H1 (cell line): ENCODE measurements around the gene PCGF3. TPM values are rescaled to one million over a fixed set of nuclear protein-coding genes. Genes with fewer than 3 reads are reported as not detected.

Source experiments
- CTCF ChIA-PET: fragments of 300-600 bp; sonication (Branson Sonifier 250); formaldehyde crosslinking; loops from one replicate; lab custom pipeline; 2021; ENCODE audit not compliant: partially characterized antibody; lab: Charles Lee
- POLR2A ChIA-PET: fragments of 300-600 bp; sonication (Branson Sonifier 250); formaldehyde crosslinking; loops from one replicate; lab custom pipeline; 2021; ENCODE audit warnings: inconsistent platforms; ENCODE audit not compliant: partially characterized antibody; lab: Charles Lee
- DNase-seq, 2 experiments: peaks; one replicate each; pipeline versions ENCODE4 v3.0.0 to v3.0.0-alpha.2; 2010 to 2022; ENCODE audit warnings: low spot score in 2 of 2, low read depth in 1 of 2, mixed read lengths in 1 of 2
- FAIRE-seq: peaks from 2 replicates; lab custom pipeline; 2011; peaks lifted over from hg19 to GRCh38; lab: Jason Lieb, UNC
- H2AFZ ChIP-seq: 2 replicates; pipeline ENCODE4 v1.8.1; 2012; ENCODE audit warnings: low read length, inconsistent platforms
- H2AK5ac ChIP-seq: 2 replicates; pipeline ENCODE4 v1.6.1; 2013; ENCODE audit warnings: low read depth, low read length
- H2BK120ac ChIP-seq: replicated peaks from 2 replicates; pipeline ENCODE3; 2013; ENCODE audit warnings: low read depth, low read length, inconsistent platforms
- H2BK12ac ChIP-seq: 2 replicates; pipeline ENCODE4 v1.6.1; 2013; ENCODE audit warnings: low read depth, low read length
- H2BK15ac ChIP-seq: 2 replicates; pipeline ENCODE4 v1.6.1; 2013; ENCODE audit warnings: low read length
- H2BK20ac ChIP-seq: 2 replicates; pipeline ENCODE4 v1.6.1; 2013; ENCODE audit warnings: low read length
- H2BK5ac ChIP-seq: 2 replicates; pipeline ENCODE4 v1.6.1; 2013; ENCODE audit warnings: low read depth, low read length
- H3K14ac ChIP-seq: 2 replicates; pipeline ENCODE4 v1.6.1; 2013; ENCODE audit warnings: inconsistent platforms; ENCODE audit not compliant: insufficient read length
- H3K18ac ChIP-seq: 2 replicates; pipeline ENCODE4 v1.6.1; 2013; ENCODE audit warnings: low read length; ENCODE audit errors: extremely low read depth
- H3K23ac ChIP-seq: 2 replicates; pipeline ENCODE4 v1.6.1; 2013; ENCODE audit warnings: inconsistent platforms; ENCODE audit not compliant: insufficient read length
- H3K23me2 ChIP-seq: 2 replicates; pipeline ENCODE4 v1.6.1; 2013; ENCODE audit warnings: low read depth, low read length
- H3K27ac ChIP-seq: 2 replicates; pipeline ENCODE4 v1.6.1; 2011; ENCODE audit warnings: low read depth, low read length, inconsistent platforms
- H3K27me3 ChIP-seq, 4 experiments: replicated peaks in 1 of 4; 1 replicate in 1 of 4; 2 replicates in 3 of 4; pipeline versions ENCODE4 v1.6.1 to v1.8.1; 2011 to 2013; ENCODE audit warnings: low read length in 3 of 4, mild to moderate bottlenecking in 3 of 4, inconsistent platforms in 2 of 4, mixed read lengths in 2 of 4, moderate library complexity in 1 of 4; ENCODE audit not compliant: control insufficient read depth in 3 of 4, insufficient read depth in 3 of 4; ENCODE audit errors: extremely low read depth in 1 of 4
- H3K36me3 ChIP-seq, 4 experiments: 2 replicates each; pipeline versions ENCODE4 v1.6.1 to v1.8.1; 2011 to 2013; ENCODE audit warnings: mild to moderate bottlenecking in 4 of 4, low read length in 3 of 4, moderate library complexity in 2 of 4, control low read depth in 1 of 4, inconsistent platforms in 1 of 4; ENCODE audit not compliant: insufficient read depth in 4 of 4, control insufficient read depth in 2 of 4
- H3K4ac ChIP-seq: replicated peaks from 2 replicates; pipeline ENCODE3; 2013; ENCODE audit warnings: low read length, low read depth, mixed read lengths, inconsistent platforms; ENCODE audit not compliant: insufficient read length
- H3K4me1 ChIP-seq, 4 experiments: replicated peaks in 1 of 4; 1 replicate in 1 of 4; 2 replicates in 3 of 4; pipeline versions ENCODE4 v1.6.1 to v1.8.1; 2011 to 2013; ENCODE audit warnings: low read length in 3 of 4, inconsistent platforms in 2 of 4, mixed read lengths in 1 of 4; ENCODE audit not compliant: insufficient read depth in 4 of 4, control insufficient read depth in 3 of 4
- H3K4me2 ChIP-seq, 2 experiments: 2 replicates each; pipeline versions ENCODE4 v1.6.1 to v1.8.1; 2011 to 2013; ENCODE audit warnings: low read depth in 2 of 2, low read length in 2 of 2, control low read depth in 1 of 2, inconsistent platforms in 1 of 2, mild to moderate bottlenecking in 1 of 2; ENCODE audit not compliant: insufficient read depth in 1 of 2
- H3K4me3 ChIP-seq, 4 experiments: fragments of 200-600, 300-600 bp in 1 of 4; sonication (generic), shearing (Covaris generic), sonication (Bioruptor Twin) in 1 of 4; 2 replicates each; pipeline versions ENCODE4 v1.5.1 to v1.8.1; 2011 to 2016; ENCODE audit warnings: low read length in 4 of 4, low read depth in 3 of 4, control low read depth in 2 of 4, inconsistent platforms in 2 of 4, mild to moderate bottlenecking in 2 of 4, mixed read lengths in 1 of 4, moderate library complexity in 1 of 4; ENCODE audit not compliant: insufficient read depth in 2 of 4; ENCODE audit errors: extremely low read depth in 1 of 4
- H3K56ac ChIP-seq: replicated peaks from 2 replicates; pipeline ENCODE3; 2013; ENCODE audit warnings: low read depth, mild to moderate bottlenecking, mixed read lengths, low read length, inconsistent platforms; ENCODE audit not compliant: insufficient read length
- H3K79me1 ChIP-seq: 2 replicates; pipeline ENCODE4 v1.6.1; 2013; ENCODE audit warnings: low read depth, low read length, control low read depth
- H3K79me2 ChIP-seq, 2 experiments: 2 replicates each; pipeline versions ENCODE4 v1.6.1 to v1.8.1; 2012 to 2013; ENCODE audit warnings: low read length in 2 of 2, mild to moderate bottlenecking in 2 of 2, inconsistent platforms in 1 of 2; ENCODE audit not compliant: insufficient read depth in 2 of 2, control insufficient read depth in 1 of 2
- H3K9ac ChIP-seq, 4 experiments: replicated peaks in 1 of 4; 1 replicate in 1 of 4; 2 replicates in 3 of 4; pipeline versions ENCODE4 v1.6.1 to v1.8.1; 2011 to 2013; ENCODE audit warnings: low read depth in 3 of 4, low read length in 3 of 4, control low read depth in 2 of 4, mild to moderate bottlenecking in 2 of 4, moderate library complexity in 2 of 4, inconsistent platforms in 1 of 4; ENCODE audit errors: extremely low read depth in 1 of 4
- H3K9me3 ChIP-seq, 2 experiments: 2 replicates each; pipeline versions ENCODE4 v1.6.1 to v1.8.1; 2012 to 2013; ENCODE audit warnings: mild to moderate bottlenecking in 2 of 2, moderate library complexity in 2 of 2, control low read depth in 1 of 2, inconsistent platforms in 1 of 2, low read depth in 1 of 2, low read length in 1 of 2, mixed read lengths in 1 of 2; ENCODE audit not compliant: insufficient read depth in 2 of 2
- H4K20me1 ChIP-seq, 2 experiments: replicated peaks in 1 of 2; 2 replicates each; pipeline versions ENCODE3 to v1.8.1; 2011 to 2013; ENCODE audit warnings: inconsistent platforms in 2 of 2, low read length in 2 of 2, mild to moderate bottlenecking in 1 of 2; ENCODE audit not compliant: insufficient read depth in 2 of 2, control insufficient read depth in 1 of 2
- H4K5ac ChIP-seq: 2 replicates; pipeline ENCODE4 v1.6.1; 2013; ENCODE audit warnings: low read length, low read depth, mixed read lengths, inconsistent platforms; ENCODE audit not compliant: insufficient read length
- H4K8ac ChIP-seq: 2 replicates; pipeline ENCODE4 v1.8.0; 2013; ENCODE audit warnings: mild to moderate bottlenecking, moderate library complexity, low read length, inconsistent platforms; ENCODE audit not compliant: insufficient read depth; ENCODE audit errors: extremely low read depth
- H4K91ac ChIP-seq: replicated peaks from 2 replicates; pipeline ENCODE3; 2013; ENCODE audit warnings: low read length, mixed read lengths, inconsistent platforms; ENCODE audit not compliant: insufficient read length
- KDM5A ChIP-seq: fragments of 200-600 bp; IDR thresholded peaks from 2 replicates; pipeline ENCODE4 v1.7.1; 2012; ENCODE audit warnings: mild to moderate bottlenecking, low read length, inconsistent platforms, mixed read lengths
- SIN3A ChIP-seq, 2 experiments: IDR thresholded peaks in 1 of 2; conservative IDR thresholded peaks in 1 of 2; 2 replicates each; pipeline ENCODE4 v1.6.1; 2011 to 2012; ENCODE audit warnings: low read length in 2 of 2, improper control_type of control experiment in 1 of 2, low read depth in 1 of 2, mild to moderate bottlenecking in 1 of 2
- SRF ChIP-seq: IDR thresholded peaks from 2 replicates; pipeline ENCODE4 v1.6.1; 2011; ENCODE audit warnings: mild to moderate bottlenecking, low read depth, low read length, moderate library complexity
- WGBS, 2 experiments: shearing (Covaris generic) in 1 of 2; methylation state at CpG; one replicate each; pipeline versions ENCODE4 v1.1.6 to v1.1.7; 2013 to 2015; ENCODE audit warnings: low lambda C conversion rate in 2 of 2, mixed read lengths in 2 of 2, inconsistent platforms in 1 of 2, low coverage in 1 of 2, missing lambda C conversion rate in 1 of 2; ENCODE audit not compliant: insufficient replicate concordance in 2 of 2, insufficient coverage in 1 of 2, insufficient read length in 1 of 2; ENCODE audit errors: extremely low coverage in 1 of 2, missing lambda C conversion rate in 1 of 2; 5-methylcytosine and 5-hydroxymethylcytosine counted together
- polyA plus RNA-seq, 7 experiments: library from polyadenylated mRNA; depleted of rRNA in 3 of 7; stranded (reverse) in 5 of 7; unstranded in 2 of 7; fragments of >200 nt in 5 of 7; fragments of 200-250 nt in 2 of 7; gene quantifications; 1 replicate in 5 of 7; 2 replicates in 1 of 7; 4 replicates in 1 of 7; pipeline versions ENCODE4 v1.2.1 to v1.2.3, GENCODE V29; 2011 to 2013; ENCODE audit warnings: missing spikeins in 2 of 7, mixed read lengths in 2 of 7
- total RNA-seq: library from RNA; stranded (reverse); fragmentation: NEBNext Ultra II Directional; extraction: Animal tissue kit (Norgen Biotek cat#: 25700); gene quantifications from 2 replicates; pipeline ENCODE4 v1.2.1, GENCODE V29; 2021

Gene PCGF3
- total and polyA plus RNA-seq, 2 of the 8 experiments (the other 6 are each of a cell fraction or from before 2014, with no cell fraction given), result 52.7 to 52.9 TPM

- Histone ChIP-seq H2BK15ac (no peak overlapping the region), H2AFZ (no peak overlapping the region), H2AK5ac (no peak overlapping the region), H3K56ac (no peak overlapping the region), H3K27me3 (peaks cover 0 to 11% (median 0%) of the 10 kb centered on the region in 4 experiments; a peak in 2 of 7 replicates), H3K4me3 (no peak overlapping the region), H3K27ac (no peak overlapping the region), H3K23me2 (peaks cover 4% of the 10 kb centered on the region; the same call in 1 of the 2 replicates), H2BK5ac (no peak overlapping the region), H3K18ac (no peak overlapping the region), H3K4me1 (no peaks in the 10 kb centered on the region), H3K4me2 (no peak overlapping the region), H2BK120ac (no peak overlapping the region), H2BK12ac (no peak overlapping the region), H3K79me1 (no peaks in the 10 kb centered on the region), H2BK20ac (no peak overlapping the region), H3K9me3 (no peaks in the 10 kb centered on the region), H3K36me3 (no peaks in the 10 kb centered on the region; a peak in 1 of 8 replicates), H4K91ac (no peak overlapping the region), H4K8ac (no peak overlapping the region), H4K5ac (no peak overlapping the region), H3K4ac (no peak overlapping the region), H3K14ac (no peak overlapping the region), H4K20me1 (peaks cover 0 to 17% of the 10 kb centered on the region in 2 experiments), H3K9ac (no peak overlapping the region), H3K23ac (no peak overlapping the region), H3K79me2 (no peaks in the 10 kb centered on the region)
- ChIA-PET POLR2A (interaction anchor here (0.6 to 1.5 kb wide), 6 partner anchors 9 to 134 kb away, joined by 3 to 7 read pairs (median 3); no protein-coding TSS in a partner anchor), CTCF (interaction anchor here (0.7 kb wide), 2 partner anchors 8 to 55 kb away, joined by 3 read pairs; no protein-coding TSS in a partner anchor)
- FAIRE-seq, result no peak
- 92% methylated on average over 33 of the region's 58 CpGs; no CpG with 5 or more reads in 1 of the 2 experiments for WGBS, 2 experiments
- no peak for DNase-seq
- TF ChIP-seq SRF (no peak), KDM5A (no peak), SIN3A (conservative IDR thresholded peaks at IDR 0.05 in 1 of 2, IDR thresholded peaks at IDR 0.05 in 1 of 2; ENCODE audit: low read depth in 1 of 2, low read length in 2 of 2) (no peak)
- TF ChIP-seq, all 59 proteins: peak for 0
These were observed 48.9 kb upstream of the PCGF3 start for GRCh38 chr4:656436-657337.
